Activated naive CD4-positive, alpha-beta T cell (primary cell): Measurements from ENCODE around the gene PACRGL.
"Not testable (repeated sequence)": the region's sequence is repeated elsewhere in the genome, so short reads cannot be mapped to it uniquely, and the experiment has no call there.

Experiments used
- DNase-seq, 4 experiments: peaks; one replicate each; lab custom pipeline; 2025; lab: John Stamatoyannopoulos, UW

Gene PACRGL

GRCh38 chr4:20723463-20723862 lies 23.2 kb downstream of the PACRGL start:
- DNase-seq, result no peak

- no peak for DNase-seq
Measured at GRCh38 chr4:20724915-20725314, 24.7 kb downstream of the PACRGL start.

GRCh38 chr4:20735931-20736330 lies 35.7 kb downstream of the PACRGL start:
- DNase-seq, result no peak

- not testable (repeated sequence) for DNase-seq
Measured at GRCh38 chr4:20746000-20746399, 45.7 kb downstream of the PACRGL start.

- DNase-seq, result no peak
Measured at GRCh38 chr4:20752641-20753040, 52.4 kb downstream of the PACRGL start.

GRCh38 chr4:20754036-20754435 lies 53.8 kb downstream of the PACRGL start:
- no peak for DNase-seq

- DNase-seq, result no peak
Measured at GRCh38 chr4:20760053-20760452, 59.8 kb downstream of the PACRGL start.

GRCh38 chr4:20761382-20761781 lies 61.1 kb downstream of the PACRGL start:
- no peak for DNase-seq

GRCh38 chr4:20761826-20762225 lies 61.6 kb downstream of the PACRGL start:
- DNase-seq, result no peak

- no peak for DNase-seq
Measured at GRCh38 chr4:20764366-20764992, 64.2 kb downstream of the PACRGL start.

- DNase-seq, result no peak
Measured at GRCh38 chr4:20773144-20773997, 73.1 kb downstream of the PACRGL start.

GRCh38 chr4:20778896-20779295 lies 78.6 kb downstream of the PACRGL start:
- DNase-seq, result no peak

- DNase-seq, result not testable (repeated sequence)
Measured at GRCh38 chr4:20783134-20783533, 82.9 kb downstream of the PACRGL start.

- DNase-seq, result no peak
Measured at GRCh38 chr4:20787940-20788665, 87.8 kb downstream of the PACRGL start.
